ENCODE results near the gene KLHL17. TPM values are rescaled to one million over a fixed set of nuclear protein-coding genes. Genes with fewer than 3 reads are reported as not detected.

KLHL17 gene
- 1 to 10 TPM; 4.4 to 10.0 (median 5.0) TPM for total RNA-seq

DNA sequence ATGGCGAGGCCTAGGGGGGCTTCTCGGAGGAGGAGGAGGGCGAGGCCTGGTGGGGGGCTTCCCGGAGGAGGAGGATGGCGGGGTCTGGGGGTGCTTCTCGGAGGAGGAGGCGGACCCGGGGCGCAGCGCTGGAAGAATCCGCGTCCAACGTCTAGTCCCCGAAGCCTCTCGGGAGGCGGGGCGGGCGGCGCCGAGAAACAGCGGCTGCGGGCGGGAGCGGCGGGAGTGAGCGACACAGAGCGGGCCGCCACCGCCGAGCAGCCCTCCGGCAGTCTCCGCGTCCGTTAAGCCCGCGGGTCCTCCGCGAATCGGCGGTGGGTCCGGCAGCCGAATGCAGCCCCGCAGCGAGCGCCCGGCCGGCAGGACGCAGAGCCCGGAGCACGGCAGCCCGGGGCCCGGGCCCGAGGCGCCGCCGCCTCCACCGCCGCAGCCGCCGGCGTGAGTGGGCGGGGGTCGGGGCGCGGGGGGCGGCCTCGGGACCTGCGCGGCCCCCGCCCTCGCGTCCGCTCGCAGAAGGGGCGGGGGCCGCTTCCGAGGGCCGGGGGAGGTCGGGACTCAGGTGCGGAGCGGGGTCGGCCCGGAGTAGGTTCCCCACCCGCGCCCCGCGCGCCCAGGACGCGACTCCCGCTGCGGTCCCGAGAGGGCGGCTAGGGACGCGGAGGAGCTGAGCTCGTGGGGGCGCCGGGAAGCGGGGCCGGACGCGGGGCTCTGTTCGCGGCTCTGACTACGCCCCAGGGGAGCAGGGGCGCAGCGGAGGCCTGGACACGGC lies at the start of gene KLHL17:
TSS of gene KLHL17 (plus strand) at position 222 of the 769 bp plus-strand sequence. CDS start at position 332, 110 bp downstream.
- TF ChIP-seq, protein P1, sequence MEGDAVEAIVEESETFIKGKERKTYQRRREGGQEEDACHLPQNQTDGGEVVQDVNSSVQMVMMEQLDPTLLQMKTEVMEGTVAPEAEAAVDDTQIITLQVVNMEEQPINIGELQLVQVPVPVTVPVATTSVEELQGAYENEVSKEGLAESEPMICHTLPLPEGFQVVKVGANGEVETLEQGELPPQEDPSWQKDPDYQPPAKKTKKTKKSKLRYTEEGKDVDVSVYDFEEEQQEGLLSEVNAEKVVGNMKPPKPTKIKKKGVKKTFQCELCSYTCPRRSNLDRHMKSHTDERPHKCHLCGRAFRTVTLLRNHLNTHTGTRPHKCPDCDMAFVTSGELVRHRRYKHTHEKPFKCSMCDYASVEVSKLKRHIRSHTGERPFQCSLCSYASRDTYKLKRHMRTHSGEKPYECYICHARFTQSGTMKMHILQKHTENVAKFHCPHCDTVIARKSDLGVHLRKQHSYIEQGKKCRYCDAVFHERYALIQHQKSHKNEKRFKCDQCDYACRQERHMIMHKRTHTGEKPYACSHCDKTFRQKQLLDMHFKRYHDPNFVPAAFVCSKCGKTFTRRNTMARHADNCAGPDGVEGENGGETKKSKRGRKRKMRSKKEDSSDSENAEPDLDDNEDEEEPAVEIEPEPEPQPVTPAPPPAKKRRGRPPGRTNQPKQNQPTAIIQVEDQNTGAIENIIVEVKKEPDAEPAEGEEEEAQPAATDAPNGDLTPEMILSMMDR (IDR thresholded peaks at IDR 0.05; ENCODE audit: low read depth): no peak

DNA sequence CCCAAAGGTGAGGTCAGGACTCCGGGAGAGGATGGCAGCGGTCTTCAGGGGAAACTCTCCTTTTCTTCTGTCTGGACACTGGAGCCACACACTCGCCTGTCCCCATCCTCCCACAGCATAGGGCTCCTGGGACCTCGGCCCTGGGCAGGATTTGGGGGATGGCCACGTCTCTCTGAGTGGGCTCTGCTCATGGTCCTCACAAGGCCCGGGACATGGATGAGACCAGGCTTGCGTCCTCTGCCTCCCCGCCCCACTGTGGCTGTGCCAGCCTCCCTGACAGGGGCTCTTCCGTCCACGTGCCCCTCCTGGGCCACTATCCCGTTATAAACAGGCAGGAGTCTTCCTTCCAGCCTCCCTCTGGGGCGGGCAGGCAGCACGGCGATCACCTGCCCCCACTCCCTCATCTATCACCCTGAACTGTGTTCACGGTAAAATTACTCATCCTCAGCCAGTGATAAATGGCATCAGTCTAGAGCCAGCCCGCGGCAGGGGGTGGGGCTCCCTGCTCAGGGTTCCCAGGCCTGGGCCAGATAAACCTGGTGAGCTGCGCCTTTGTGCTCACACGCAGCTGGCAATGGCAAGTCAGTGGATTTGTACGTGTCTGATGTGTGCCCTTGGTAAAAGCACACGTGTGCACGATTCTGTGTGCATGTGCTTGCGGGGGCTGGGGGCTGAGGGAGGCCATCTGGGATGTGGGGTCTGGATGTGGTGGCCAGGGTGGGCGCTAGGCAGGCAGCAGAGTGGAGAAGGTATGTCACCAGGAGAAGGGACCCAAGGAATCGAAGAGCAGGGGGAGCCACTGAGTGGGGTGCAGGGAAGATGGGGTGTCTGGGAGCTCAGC lies 49.3 kb upstream of the KLHL17 start:
- TF ChIP-seq, protein P1 (IDR thresholded peaks at IDR 0.05; ENCODE audit: low read depth): no peak

DNA sequence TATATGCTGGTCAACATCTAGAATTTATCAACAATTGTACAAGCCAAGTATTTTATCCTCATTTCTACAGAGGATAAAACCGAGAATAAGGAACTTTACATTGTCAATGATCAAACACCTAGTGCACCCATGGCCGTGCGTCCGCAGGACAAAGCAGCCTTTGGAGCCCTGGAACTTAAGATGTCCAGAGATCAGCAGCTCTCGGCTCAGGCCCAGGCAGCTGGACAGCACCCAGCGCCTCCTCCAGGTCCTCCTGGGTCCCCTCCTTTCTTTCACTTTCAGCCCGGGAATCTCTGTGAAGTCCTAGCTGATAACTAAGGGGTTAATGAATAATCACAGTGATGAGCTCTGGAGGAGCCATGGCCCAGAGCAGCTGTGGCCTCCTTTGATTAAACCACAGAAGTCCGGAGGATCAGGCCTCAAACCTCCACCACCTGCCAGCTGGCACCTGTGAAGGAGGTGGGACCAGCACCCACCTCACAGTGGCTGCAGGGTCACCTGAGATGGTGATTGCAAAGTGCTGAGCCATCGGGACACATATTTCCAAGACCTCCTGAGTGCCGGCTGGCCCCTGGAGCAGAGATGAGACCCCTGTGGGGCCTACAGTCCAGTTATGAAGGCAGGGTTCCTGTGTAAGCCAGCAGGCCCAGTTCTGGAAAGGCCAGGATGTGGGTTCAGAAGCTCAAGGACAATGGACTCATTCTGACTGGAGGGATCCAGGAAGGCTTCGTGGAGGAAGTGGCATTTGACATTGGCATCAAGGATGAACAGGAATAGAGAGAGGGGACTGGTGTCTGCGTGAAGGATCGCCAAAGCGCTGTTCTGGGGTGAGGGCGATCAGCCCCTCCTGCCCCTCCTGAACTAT lies 48.3 kb upstream of the KLHL17 start:
- TF ChIP-seq, protein P1 (IDR thresholded peaks at IDR 0.05; ENCODE audit: low read depth): no peak

DNA sequence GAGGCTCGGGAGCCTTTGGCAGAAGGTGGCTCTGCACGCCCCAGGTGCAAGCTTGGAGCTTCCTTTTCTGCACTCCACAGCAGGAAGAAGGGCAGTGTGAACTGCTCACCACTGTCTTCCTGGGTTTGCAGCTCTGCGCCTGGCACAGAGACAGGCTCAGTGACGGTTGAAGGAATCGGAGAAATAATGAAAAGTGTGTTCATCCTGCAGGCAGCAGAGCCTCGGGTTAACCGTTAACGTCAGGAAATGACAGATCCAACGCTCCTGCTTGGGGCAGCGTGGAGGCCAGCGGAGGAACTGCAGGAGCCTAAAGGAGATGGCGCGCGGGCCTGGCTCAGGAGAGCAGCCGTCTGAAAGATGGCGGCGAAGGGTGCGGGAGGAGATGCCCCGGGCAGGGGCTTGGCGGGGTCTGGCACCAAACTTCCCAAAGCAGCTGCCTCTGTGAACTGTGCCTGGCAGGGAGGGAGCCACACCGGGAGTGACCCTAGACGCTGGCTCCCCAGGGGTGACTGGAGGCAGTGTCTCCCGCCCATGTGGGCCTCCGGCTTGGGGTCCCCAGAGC lies 47.6 kb upstream of the KLHL17 start:
- TF ChIP-seq, protein P1 (IDR thresholded peaks at IDR 0.05; ENCODE audit: low read depth): no peak

DNA sequence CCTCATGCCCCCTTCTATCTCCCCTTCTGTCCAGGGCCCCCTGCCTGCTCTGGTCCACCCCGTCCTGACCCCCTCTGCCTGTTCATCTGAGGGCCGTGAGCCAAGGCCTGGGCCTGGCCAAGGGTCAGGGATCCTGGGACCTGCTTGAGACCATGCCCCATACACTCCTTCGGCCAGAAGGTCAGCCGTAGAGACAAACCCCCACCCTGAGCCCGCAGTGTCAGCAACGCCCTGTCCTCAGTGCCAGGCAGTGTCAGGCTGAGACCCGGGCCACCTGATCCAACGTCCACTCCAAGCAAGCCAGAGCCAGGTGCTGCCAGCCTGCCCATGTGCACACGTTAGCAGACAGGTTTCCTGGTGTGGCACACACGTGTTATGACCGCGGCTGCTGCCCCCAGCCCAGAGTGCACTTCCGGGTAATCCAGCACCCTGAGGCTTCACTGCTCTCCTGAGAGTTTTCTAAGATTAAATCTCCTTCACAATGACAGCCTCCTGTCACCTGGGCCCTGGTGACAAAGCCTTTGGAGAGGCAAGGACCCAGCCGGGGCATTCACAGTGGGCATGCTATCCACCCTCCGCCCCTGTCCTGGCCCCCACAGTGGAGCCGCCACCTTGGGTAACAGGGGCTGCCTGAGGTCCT lies 46.8 kb upstream of the KLHL17 start:
- TF ChIP-seq, protein P1 (IDR thresholded peaks at IDR 0.05; ENCODE audit: low read depth): no peak

DNA sequence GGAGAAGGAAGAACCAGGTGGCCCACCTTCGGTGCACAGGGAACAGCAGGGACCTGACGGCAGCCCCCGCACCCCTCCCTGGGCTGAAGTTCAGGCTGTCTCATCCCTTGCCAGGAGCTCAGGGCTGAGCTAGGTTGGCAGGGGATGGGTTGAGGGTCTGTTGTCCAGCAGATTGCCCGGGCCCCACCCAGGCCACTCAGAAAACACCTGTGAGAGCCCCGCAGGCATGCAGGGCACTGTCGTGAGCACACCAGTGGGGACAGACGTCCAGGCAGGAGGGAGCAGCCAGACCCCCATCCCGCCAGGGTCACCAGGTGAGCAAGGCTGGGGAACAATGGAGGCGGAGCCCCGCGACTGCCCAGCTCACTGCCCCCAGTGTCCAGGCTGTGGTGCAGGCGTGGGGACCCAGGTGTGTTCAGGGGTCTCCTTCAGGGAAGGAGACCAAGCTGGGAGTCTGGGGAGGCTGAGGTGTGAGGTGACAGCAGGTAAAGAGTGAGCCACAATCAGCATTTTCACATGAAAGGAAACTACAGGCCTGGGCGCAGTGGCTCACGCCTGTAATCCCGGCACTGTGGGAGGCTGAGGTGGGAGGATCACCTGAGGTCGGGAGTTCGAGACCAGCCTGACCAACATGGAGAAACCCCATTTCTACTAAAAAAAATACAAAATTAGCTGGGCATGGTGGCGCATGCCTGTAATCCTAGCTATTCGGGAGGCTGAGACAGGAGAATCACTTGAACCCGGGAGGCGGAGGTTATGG lies 46.1 kb upstream of the KLHL17 start:
- TF ChIP-seq, protein P1 (IDR thresholded peaks at IDR 0.05; ENCODE audit: low read depth): no peak
